IMR-90 (cell line): ENCODE measurements around the gene RPGRIP1L. TPM values are rescaled to one million over a fixed set of nuclear protein-coding genes. Genes with fewer than 3 reads are reported as not detected.

Experiments
- ATAC-seq: fragments of 200-7000 bp; cut with Tn5 transposase; 2 replicates; pipeline ENCODE4 v1.9.1; 2020; ENCODE audit warnings: low read depth, mild to moderate bottlenecking, moderate library complexity
- BruUV-seq: library from RNA; stranded (reverse); fragments of 400-500 nt; replicated peaks from 2 replicates; lab custom pipeline; 2021; lab: Mats Ljungman, UMichigan
- CTCF ChIA-PET: fragments of 300-600 bp; formaldehyde crosslinking; extraction: SDS; loops from one replicate; lab custom pipeline; 2021; ENCODE audit warnings: antibody characterized with exemption; lab: Yijun Ruan, JAX
- POLR2A ChIA-PET: fragments of 300-600 bp; sonication (Branson Sonifier 250); formaldehyde crosslinking; loops from one replicate; lab custom pipeline; 2022; ENCODE audit warnings: antibody characterized with exemption; ENCODE audit not compliant: unreplicated experiment; lab: Charles Lee
- DNase-seq: peaks from one replicate; pipeline ENCODE4 v3.0.0; 2013
- H2AFZ ChIP-seq: replicated peaks from 2 replicates; pipeline ENCODE3; 2013; ENCODE audit warnings: low read length, mild to moderate bottlenecking; ENCODE audit not compliant: poor library complexity
- H2AK5ac ChIP-seq: 2 replicates; pipeline ENCODE4 v1.6.1; 2013; ENCODE audit warnings: low read depth, low read length, inconsistent platforms
- H2AK9ac ChIP-seq: replicated peaks from 2 replicates; pipeline ENCODE3; 2013; ENCODE audit warnings: mild to moderate bottlenecking, low read depth, low read length, moderate library complexity; ENCODE audit not compliant: poor library complexity
- H2BK120ac ChIP-seq: 2 replicates; pipeline ENCODE4 v1.6.1; 2013; ENCODE audit warnings: low read depth, low read length, inconsistent platforms
- H2BK15ac ChIP-seq: 3 replicates; pipeline ENCODE4 v1.6.1; 2013; ENCODE audit warnings: low read depth, low read length, inconsistent platforms
- H2BK20ac ChIP-seq: 2 replicates; pipeline ENCODE4 v1.6.1; 2013; ENCODE audit warnings: low read depth, mild to moderate bottlenecking, inconsistent platforms, low read length, moderate library complexity
- H2BK5ac ChIP-seq: 2 replicates; pipeline ENCODE4 v1.6.1; 2013; ENCODE audit warnings: mild to moderate bottlenecking, low read depth, low read length, inconsistent platforms; ENCODE audit not compliant: poor library complexity, severe bottlenecking
- H3K14ac ChIP-seq: replicated peaks from 2 replicates; pipeline ENCODE4 v1.6.1; 2013; ENCODE audit warnings: low read depth, low read length, inconsistent platforms
- H3K18ac ChIP-seq: 2 replicates; pipeline ENCODE4 v1.6.1; 2013; ENCODE audit warnings: low read depth, low read length, control low read depth
- H3K23ac ChIP-seq: 2 replicates; pipeline ENCODE4 v1.6.1; 2013; ENCODE audit warnings: low read depth, low read length, inconsistent platforms
- H3K27ac ChIP-seq: 2 replicates; pipeline ENCODE4 v1.5.1; 2013; ENCODE audit warnings: mild to moderate bottlenecking, control low read depth, low read length; ENCODE audit not compliant: insufficient read depth
- H3K27me3 ChIP-seq: 2 replicates; pipeline ENCODE4 v1.6.1; 2013; ENCODE audit warnings: low read length; ENCODE audit not compliant: control insufficient read depth, insufficient read depth
- H3K36me3 ChIP-seq: 2 replicates; pipeline ENCODE4 v1.6.1; 2013; ENCODE audit warnings: low read length, mixed read lengths; ENCODE audit not compliant: control insufficient read depth, insufficient read depth
- H3K4ac ChIP-seq: 2 replicates; pipeline ENCODE4 v1.6.1; 2013; ENCODE audit warnings: low read depth, low read length, inconsistent platforms
- H3K4me1 ChIP-seq: 2 replicates; pipeline ENCODE4 v1.6.1; 2013; ENCODE audit warnings: low read length, mixed read lengths; ENCODE audit not compliant: control insufficient read depth, insufficient read depth
- H3K4me2 ChIP-seq: 2 replicates; pipeline ENCODE4 v1.6.1; 2013; ENCODE audit warnings: low read depth, mild to moderate bottlenecking, control low read depth, low read length, moderate library complexity
- H3K4me3 ChIP-seq: 2 replicates; pipeline ENCODE4 v1.5.1; 2013; ENCODE audit warnings: low read depth, mild to moderate bottlenecking, control low read depth, low read length, moderate library complexity; ENCODE audit not compliant: insufficient read depth
- H3K56ac ChIP-seq: 2 replicates; pipeline ENCODE4 v1.6.1; 2013; ENCODE audit warnings: low read length, inconsistent platforms; ENCODE audit not compliant: insufficient read depth; ENCODE audit errors: extremely low read depth
- H3K79me1 ChIP-seq, 2 experiments: 2 replicates each; pipeline ENCODE4 v1.6.1; 2013; ENCODE audit warnings: low read length in 2 of 2, inconsistent platforms in 1 of 2, low read depth in 1 of 2
- H3K9ac ChIP-seq: 2 replicates; pipeline ENCODE4 v1.6.1; 2013; ENCODE audit warnings: low read depth, low read length, control low read depth
- H3K9me1 ChIP-seq: 2 replicates; pipeline ENCODE4 v1.6.1; 2013; ENCODE audit warnings: low read length, inconsistent platforms; ENCODE audit not compliant: insufficient read depth
- H3K9me3 ChIP-seq: 2 replicates; pipeline ENCODE4 v1.6.1; 2013; ENCODE audit warnings: low read length; ENCODE audit not compliant: control insufficient read depth, insufficient read depth
- H4K20me1 ChIP-seq: 2 replicates; pipeline ENCODE4 v1.6.1; 2013; ENCODE audit warnings: low read length, inconsistent platforms; ENCODE audit not compliant: insufficient read depth
- H4K5ac ChIP-seq: 2 replicates; pipeline ENCODE4 v1.6.1; 2013; ENCODE audit warnings: mild to moderate bottlenecking, low read depth, low read length, control low read depth
- H4K8ac ChIP-seq, 2 experiments: 2 replicates each; pipeline ENCODE4 v1.6.1; 2013; ENCODE audit warnings: low read depth in 2 of 2, low read length in 2 of 2, control low read depth in 1 of 2, inconsistent platforms in 1 of 2
- H4K91ac ChIP-seq: 2 replicates; pipeline ENCODE4 v1.6.1; 2013; ENCODE audit warnings: low read depth, low read length, inconsistent platforms; ENCODE audit not compliant: insufficient read depth
- CEBPB ChIP-seq: IDR thresholded peaks from 2 replicates; pipeline ENCODE4 v1.6.1; 2012; ENCODE audit warnings: low read depth, low read length, improper control_type of control experiment
- CHD1 ChIP-seq: IDR thresholded peaks from 2 replicates; pipeline ENCODE4 v1.6.1; 2012; ENCODE audit warnings: low read depth, low read length, improper control_type of control experiment
- FOS ChIP-seq: fragments of 150-350 bp; IDR thresholded peaks from 2 replicates; pipeline ENCODE4 v1.6.1; 2016; ENCODE audit warnings: low read depth, low read length
- MAFK ChIP-seq: IDR thresholded peaks from 2 replicates; pipeline ENCODE4 v1.6.1; 2012; ENCODE audit warnings: low read depth, low read length, improper control_type of control experiment
- MXI1 ChIP-seq: IDR thresholded peaks from 2 replicates; pipeline ENCODE4 v1.6.1; 2012; ENCODE audit warnings: low read depth, mild to moderate bottlenecking, low read length, moderate library complexity, borderline replicate concordance
- POLR2A ChIP-seq: IDR thresholded peaks from 2 replicates; pipeline ENCODE4 v1.6.1; 2012; ENCODE audit warnings: mild to moderate bottlenecking, low read depth, low read length
- RAD21 ChIP-seq: IDR thresholded peaks from 2 replicates; pipeline ENCODE4 v1.6.1; 2012; ENCODE audit warnings: low read length, improper control_type of control experiment
- SMC3 ChIP-seq: fragments of 150-350 bp; IDR thresholded peaks from 2 replicates; pipeline ENCODE4 v1.6.1; 2016; ENCODE audit warnings: low read depth, mild to moderate bottlenecking, antibody characterized with exemption, low read length, moderate library complexity
- dilution Hi-C: fragments of 300-500 bp; cut with HindIII; formaldehyde crosslinking; loops from one replicate; pipeline ENCODE4 v1.14.3; 2018; ENCODE audit warnings: low sequenced_read_pairs; ENCODE audit not compliant: unreplicated experiment
- in situ Hi-C: fragments of 300-500 bp; cut with MboI; formaldehyde crosslinking; loops from 3 replicates; pipeline ENCODE4 v1.14.3; 2019; ENCODE audit warnings: low sequenced_read_pairs, inconsistent platforms, mixed read lengths
- intact Hi-C: fragments of 100-400 bp; cut with micrococcal nuclease; formaldehyde crosslinking; loops from 2 replicates; pipeline ENCODE4 v1.10.0; 2022
- polyA plus RNA-seq, 3 experiments: library from polyadenylated mRNA; depleted of rRNA; stranded (reverse); fragments of >200 nt; gene quantifications; 2 replicates each; pipeline ENCODE4 v1.2.3, GENCODE V29; 2012; ENCODE audit warnings: low replicate concordance in 1 of 3
- total RNA-seq: library from RNA; depleted of rRNA; stranded (reverse); fragments of >200 nt; gene quantifications from 2 replicates; pipeline ENCODE4 v1.2.3, GENCODE V29; 2012
- TF ChIP-seq, protein P1 (sequence below): conservative IDR thresholded peaks from 2 replicates; pipeline ENCODE4 v1.5.1; 2012; ENCODE audit warnings: mild to moderate bottlenecking, low read depth, low read length, improper control_type of control experiment
- TF ChIP-seq, protein P2 (sequence below): fragments of 150-350 bp; IDR thresholded peaks from 2 replicates; pipeline ENCODE4 v1.6.1; 2017; ENCODE audit warnings: mild to moderate bottlenecking, antibody characterized with exemption, low read length, low read depth

RPGRIP1L gene
- total and polyA plus RNA-seq, 2 of the 4 experiments (the other 2 are of a cell fraction) = 7.3 to 10.4 TPM

DNA sequence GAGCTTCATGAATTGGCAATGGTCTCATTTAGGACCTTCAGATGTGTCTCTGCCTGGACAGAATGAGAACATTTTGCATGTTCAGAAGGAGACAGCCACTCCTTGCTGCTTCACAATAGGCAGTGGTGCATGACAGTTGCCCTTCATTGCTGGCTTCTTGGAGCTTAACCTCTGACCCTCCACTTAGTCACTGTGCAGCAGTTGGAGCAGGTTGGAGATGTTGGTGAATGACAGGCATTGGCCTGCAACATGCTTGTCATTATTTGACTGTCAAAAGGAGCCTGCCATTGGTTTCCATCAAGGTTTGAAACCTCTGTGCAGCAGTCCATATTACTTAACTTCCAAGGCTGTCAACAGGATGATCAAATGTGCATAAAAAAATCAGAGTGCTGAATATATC, 23.0 kb upstream of the RPGRIP1L start:
- BruUV-seq = no TSS peak
- peak; percentile 27; the same call in 1 of the 2 replicates for ATAC-seq

More for the DNA sequence above, 23.0 kb upstream of the RPGRIP1L start:
- POLR2A ChIA-PET = no interaction called here
- intact Hi-C loops = no loop called here
- H3K4me3 ChIP-seq = no peak overlapping the region
- no peak overlapping the region for H2BK120ac ChIP-seq
- H4K91ac ChIP-seq = no peak overlapping the region
- H2AK9ac ChIP-seq = no peak overlapping the region
- H3K9me1 ChIP-seq = peaks cover 4% of the 10 kb centered on the region
- H3K4ac ChIP-seq = no peak overlapping the region
- peak; percentile 23 for DNase-seq
- H3K4me2 ChIP-seq = no peak overlapping the region
- H2AK5ac ChIP-seq = no peak overlapping the region
- H2AFZ ChIP-seq = no peak overlapping the region
- no peak overlapping the region for H2BK15ac ChIP-seq
- peaks cover 18% of the 10 kb centered on the region for H4K20me1 ChIP-seq
- H3K36me3 ChIP-seq = no peaks in the 10 kb centered on the region
- no peak overlapping the region for H3K9ac ChIP-seq
- no peak overlapping the region for H2BK20ac ChIP-seq
- peaks cover 23 to 32% of the 10 kb centered on the region in 2 experiments for H3K79me1 ChIP-seq
- no peak overlapping the region for H2BK5ac ChIP-seq
- H3K27ac ChIP-seq = no peak overlapping the region
- in situ Hi-C loops = no loop called here
- H3K18ac ChIP-seq = no peak overlapping the region
- H3K27me3 ChIP-seq = no peaks in the 10 kb centered on the region
- H3K14ac ChIP-seq = no peak overlapping the region
- H4K5ac ChIP-seq = no peak overlapping the region
- no peak overlapping the region for H4K8ac ChIP-seq
- peaks cover 6% of the 10 kb centered on the region; the same call in 1 of the 2 replicates for H3K4me1 ChIP-seq
- no peak overlapping the region for H3K56ac ChIP-seq
- CTCF ChIA-PET = interaction anchor here (0.5 kb wide), 1 partner anchor 235 kb away, joined by 3 read pairs; no protein-coding TSS in a partner anchor
- no peaks in the 10 kb centered on the region for H3K9me3 ChIP-seq
- TF ChIP-seq, protein P1, sequence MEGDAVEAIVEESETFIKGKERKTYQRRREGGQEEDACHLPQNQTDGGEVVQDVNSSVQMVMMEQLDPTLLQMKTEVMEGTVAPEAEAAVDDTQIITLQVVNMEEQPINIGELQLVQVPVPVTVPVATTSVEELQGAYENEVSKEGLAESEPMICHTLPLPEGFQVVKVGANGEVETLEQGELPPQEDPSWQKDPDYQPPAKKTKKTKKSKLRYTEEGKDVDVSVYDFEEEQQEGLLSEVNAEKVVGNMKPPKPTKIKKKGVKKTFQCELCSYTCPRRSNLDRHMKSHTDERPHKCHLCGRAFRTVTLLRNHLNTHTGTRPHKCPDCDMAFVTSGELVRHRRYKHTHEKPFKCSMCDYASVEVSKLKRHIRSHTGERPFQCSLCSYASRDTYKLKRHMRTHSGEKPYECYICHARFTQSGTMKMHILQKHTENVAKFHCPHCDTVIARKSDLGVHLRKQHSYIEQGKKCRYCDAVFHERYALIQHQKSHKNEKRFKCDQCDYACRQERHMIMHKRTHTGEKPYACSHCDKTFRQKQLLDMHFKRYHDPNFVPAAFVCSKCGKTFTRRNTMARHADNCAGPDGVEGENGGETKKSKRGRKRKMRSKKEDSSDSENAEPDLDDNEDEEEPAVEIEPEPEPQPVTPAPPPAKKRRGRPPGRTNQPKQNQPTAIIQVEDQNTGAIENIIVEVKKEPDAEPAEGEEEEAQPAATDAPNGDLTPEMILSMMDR = no peak
- TF ChIP-seq RAD21 = no peak
- no peak for TF ChIP-seq FOS
- no peak for TF ChIP-seq MAFK
- TF ChIP-seq CHD1 = no peak
- no peak for TF ChIP-seq CEBPB
- TF ChIP-seq MXI1 = no peak
- TF ChIP-seq SMC3 = no peak
- no peak for TF ChIP-seq POLR2A
- TF ChIP-seq, protein P2, sequence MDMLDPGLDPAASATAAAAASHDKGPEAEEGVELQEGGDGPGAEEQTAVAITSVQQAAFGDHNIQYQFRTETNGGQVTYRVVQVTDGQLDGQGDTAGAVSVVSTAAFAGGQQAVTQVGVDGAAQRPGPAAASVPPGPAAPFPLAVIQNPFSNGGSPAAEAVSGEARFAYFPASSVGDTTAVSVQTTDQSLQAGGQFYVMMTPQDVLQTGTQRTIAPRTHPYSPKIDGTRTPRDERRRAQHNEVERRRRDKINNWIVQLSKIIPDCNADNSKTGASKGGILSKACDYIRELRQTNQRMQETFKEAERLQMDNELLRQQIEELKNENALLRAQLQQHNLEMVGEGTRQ = no peak
- no peak overlapping the region for H3K23ac ChIP-seq
- dilution Hi-C loops = no loop called here
